ENCODE measurements around the gene PEX7. TPM values are rescaled to one million over a fixed set of nuclear protein-coding genes. Genes with fewer than 3 reads are reported as not detected.
"Not testable (repeated sequence)": the region's sequence is repeated elsewhere in the genome, so short reads cannot be mapped to it uniquely, and the experiment has no call there.

Gene PEX7
- total RNA-seq, 1 donor from 2014 or later = 5.6 TPM

DNA sequence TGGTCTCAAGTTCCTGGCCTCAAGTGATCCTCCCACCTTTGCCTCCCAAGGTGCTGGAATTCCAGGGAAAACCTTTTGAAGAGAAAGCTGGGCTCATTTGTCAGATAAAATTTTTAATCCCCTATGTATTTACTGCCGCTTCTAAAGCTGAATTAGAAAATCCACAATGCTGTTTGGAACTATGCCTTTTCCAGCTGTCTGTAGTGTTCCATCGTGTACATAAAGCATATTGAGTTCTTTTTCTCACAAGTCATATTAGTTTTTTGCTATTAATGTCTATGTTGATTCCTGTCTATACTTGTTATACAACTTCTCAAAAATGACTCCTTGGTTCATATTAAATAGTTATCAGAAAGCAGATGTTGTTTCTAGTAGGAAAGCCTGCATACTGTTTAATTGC, 47.1 kb downstream of the PEX7 start:
- TF ChIP-seq, protein P1, sequence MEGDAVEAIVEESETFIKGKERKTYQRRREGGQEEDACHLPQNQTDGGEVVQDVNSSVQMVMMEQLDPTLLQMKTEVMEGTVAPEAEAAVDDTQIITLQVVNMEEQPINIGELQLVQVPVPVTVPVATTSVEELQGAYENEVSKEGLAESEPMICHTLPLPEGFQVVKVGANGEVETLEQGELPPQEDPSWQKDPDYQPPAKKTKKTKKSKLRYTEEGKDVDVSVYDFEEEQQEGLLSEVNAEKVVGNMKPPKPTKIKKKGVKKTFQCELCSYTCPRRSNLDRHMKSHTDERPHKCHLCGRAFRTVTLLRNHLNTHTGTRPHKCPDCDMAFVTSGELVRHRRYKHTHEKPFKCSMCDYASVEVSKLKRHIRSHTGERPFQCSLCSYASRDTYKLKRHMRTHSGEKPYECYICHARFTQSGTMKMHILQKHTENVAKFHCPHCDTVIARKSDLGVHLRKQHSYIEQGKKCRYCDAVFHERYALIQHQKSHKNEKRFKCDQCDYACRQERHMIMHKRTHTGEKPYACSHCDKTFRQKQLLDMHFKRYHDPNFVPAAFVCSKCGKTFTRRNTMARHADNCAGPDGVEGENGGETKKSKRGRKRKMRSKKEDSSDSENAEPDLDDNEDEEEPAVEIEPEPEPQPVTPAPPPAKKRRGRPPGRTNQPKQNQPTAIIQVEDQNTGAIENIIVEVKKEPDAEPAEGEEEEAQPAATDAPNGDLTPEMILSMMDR (IDR thresholded peaks at IDR 0.05) = no peak
- Histone ChIP-seq H3K9me3 (peaks cover 20% of the 10 kb centered on the region), H3K4me1 (no peaks in the 10 kb centered on the region), H3K27ac (no peak overlapping the region), H3K27me3 (no peaks in the 10 kb centered on the region), H3K36me3 (no peaks in the 10 kb centered on the region), H3K4me3 (no peak overlapping the region)
- intact Hi-C loops (cut with DNase I) = no loop called here
- no peak for ATAC-seq
- DNase-seq = no peak

DNA sequence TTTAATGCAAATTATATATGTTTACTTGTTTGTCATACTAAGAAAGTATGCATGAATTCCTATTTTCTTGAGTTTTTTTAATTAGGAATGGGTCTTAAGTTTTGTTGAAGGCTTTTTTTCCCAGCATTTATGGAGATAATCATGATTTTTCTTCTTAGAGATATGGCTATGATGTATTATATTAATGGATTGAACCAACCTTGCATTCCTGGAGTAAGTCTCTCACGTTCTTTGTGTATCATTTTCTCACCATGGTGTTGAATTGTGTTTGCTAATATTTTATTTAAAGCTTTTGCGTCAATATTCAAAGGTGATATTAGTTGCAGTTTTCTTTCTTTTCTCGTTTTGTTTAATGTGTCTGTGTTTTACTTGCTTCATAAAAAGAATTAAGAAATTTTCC, 51.4 kb downstream of the PEX7 start:
- H3K27me3 ChIP-seq = no peaks in the 10 kb centered on the region
- H3K4me3 ChIP-seq = no peak overlapping the region
- DNase-seq (no peak), ATAC-seq (no peak)
- TF ChIP-seq, protein P1 (IDR thresholded peaks at IDR 0.05) = no peak
- no peaks in the 10 kb centered on the region for H3K36me3 ChIP-seq
- peaks cover 22% of the 10 kb centered on the region for H3K9me3 ChIP-seq
- intact Hi-C loops (cut with DNase I) = no loop called here
- H3K4me1 ChIP-seq = no peaks in the 10 kb centered on the region
- H3K27ac ChIP-seq = no peak overlapping the region

DNA sequence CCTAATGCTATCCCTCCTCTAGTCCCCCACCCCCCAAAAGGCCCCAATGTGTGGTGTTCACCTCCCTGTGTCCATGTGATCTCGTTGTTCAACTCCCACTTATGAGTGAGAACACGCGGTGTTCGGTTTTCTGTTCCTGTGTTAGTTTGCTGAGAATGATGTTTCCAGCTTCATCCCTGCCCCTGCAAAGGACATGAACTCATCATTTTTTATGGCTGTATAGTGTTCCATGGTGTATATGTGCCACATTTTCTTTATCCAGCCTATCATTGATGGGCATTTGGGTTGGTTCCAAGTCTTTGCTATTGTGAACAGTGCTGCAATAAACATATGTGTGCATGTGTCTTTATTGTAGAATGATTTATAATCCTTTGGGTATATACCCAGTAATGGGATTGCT, 54.1 kb downstream of the PEX7 start:
- H3K27ac ChIP-seq; H3K4me3 ChIP-seq; H3K4me1 ChIP-seq; intact Hi-C loops (cut with DNase I); ATAC-seq; H3K27me3 ChIP-seq; DNase-seq; H3K36me3 ChIP-seq: not testable (repeated sequence)
- H3K9me3 ChIP-seq = peaks cover 22% of the 10 kb centered on the region

DNA sequence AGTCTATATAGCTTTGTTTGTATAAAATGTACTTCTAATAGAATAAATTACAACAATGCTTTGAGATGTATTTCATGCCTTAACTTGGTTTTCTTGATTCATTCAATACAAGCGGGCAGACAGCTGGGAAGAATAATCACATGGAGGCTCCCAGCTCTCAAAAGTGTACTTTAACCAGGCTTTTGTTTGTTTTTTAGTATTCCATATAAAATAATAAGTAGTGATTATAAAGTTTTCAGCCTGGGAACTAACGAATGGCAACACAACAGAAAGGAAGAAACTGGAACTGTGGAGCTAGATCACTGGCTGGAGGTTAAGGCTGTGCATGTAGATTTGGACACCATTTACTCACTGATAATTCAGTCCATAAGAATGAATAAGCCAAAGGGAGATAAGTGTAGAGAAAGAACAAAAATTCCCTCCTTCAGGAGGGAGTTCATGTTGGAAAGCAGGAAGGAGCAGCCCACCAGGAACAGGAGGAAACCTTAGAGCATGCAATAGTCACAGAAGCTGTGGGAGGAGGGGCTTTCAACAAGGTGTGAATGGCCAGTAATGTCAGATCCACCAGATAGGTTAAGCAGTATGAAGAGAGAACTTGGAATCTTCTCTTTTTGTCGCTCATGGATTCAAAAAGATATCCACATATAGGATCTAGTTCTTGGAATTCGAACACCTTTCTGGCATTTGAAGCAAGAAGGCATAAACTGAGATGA, 58.5 kb downstream of the PEX7 start:
- Histone ChIP-seq H3K4me3 (no peak overlapping the region), H3K4me1 (no peaks in the 10 kb centered on the region), H3K36me3 (no peaks in the 10 kb centered on the region), H3K27me3 (no peaks in the 10 kb centered on the region), H3K27ac (no peak overlapping the region), H3K9me3 (no peaks in the 10 kb centered on the region)
- TF ChIP-seq, protein P1 (IDR thresholded peaks at IDR 0.05) = no peak
- intact Hi-C loops (cut with DNase I) = no loop called here
- ATAC-seq (no peak), DNase-seq (no peak)

DNA sequence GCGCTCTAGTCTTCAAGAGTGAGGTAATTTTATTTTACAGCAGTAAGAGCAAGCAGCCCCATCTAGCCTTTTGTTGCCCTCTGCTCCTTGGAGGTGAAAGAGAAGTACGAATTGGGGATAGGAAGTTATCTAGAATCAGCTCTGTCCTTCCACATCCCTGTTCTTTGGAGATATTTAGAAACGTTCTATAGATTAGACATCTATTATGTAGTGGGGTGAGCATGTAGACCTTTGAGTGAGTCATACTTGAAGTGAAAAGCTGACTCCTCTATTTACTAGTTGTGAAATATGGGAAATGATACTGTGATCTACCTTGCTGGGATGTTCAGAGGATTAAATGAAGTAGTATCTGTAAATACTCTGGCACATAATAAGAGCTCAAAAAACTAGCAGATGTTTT, 63.7 kb downstream of the PEX7 start:
- DNase-seq (no peak), ATAC-seq (no peak)
- H3K27ac ChIP-seq = no peak overlapping the region
- H3K9me3 ChIP-seq = no peaks in the 10 kb centered on the region
- intact Hi-C loops (cut with DNase I) = no loop called here
- no peak overlapping the region for H3K4me3 ChIP-seq
- TF ChIP-seq, protein P1 (IDR thresholded peaks at IDR 0.05) = no peak
- no peaks in the 10 kb centered on the region for H3K36me3 ChIP-seq
- no peaks in the 10 kb centered on the region for H3K27me3 ChIP-seq
- H3K4me1 ChIP-seq = no peaks in the 10 kb centered on the region

DNA sequence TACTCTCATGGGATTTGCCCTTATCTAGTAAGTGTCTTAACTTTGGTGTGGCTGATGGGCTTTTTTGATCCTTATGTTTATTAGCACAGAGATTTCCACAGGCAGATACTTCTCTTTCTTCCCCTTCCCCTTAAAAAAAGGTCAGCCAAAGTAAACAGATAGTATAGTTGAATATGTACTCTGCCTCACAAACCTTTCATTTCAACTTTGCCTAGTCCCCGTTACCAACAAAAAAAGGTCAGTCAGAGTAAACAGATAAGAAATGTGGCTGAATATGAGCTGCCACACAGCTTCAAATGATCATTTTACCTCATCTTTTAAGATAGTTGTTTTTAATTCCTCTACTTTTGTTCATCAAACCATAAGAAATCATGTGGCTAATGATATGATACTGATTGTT, 65.6 kb downstream of the PEX7 start:
- Histone ChIP-seq H3K9me3 (no peaks in the 10 kb centered on the region), H3K27ac (no peak overlapping the region), H3K27me3 (no peaks in the 10 kb centered on the region), H3K4me3 (no peak overlapping the region), H3K36me3 (no peaks in the 10 kb centered on the region), H3K4me1 (no peaks in the 10 kb centered on the region)
- no peak for DNase-seq
- intact Hi-C loops (cut with DNase I) = no loop called here
- TF ChIP-seq, protein P1 (IDR thresholded peaks at IDR 0.05) = no peak
- ATAC-seq = no peak
